GM18505 (cell line): ENCODE data around the gene FAM163B.
"Not testable (repeated sequence)": the region's sequence is repeated elsewhere in the genome, so short reads cannot be mapped to it uniquely, and the experiment has no call there.

Experiments used
- ATAC-seq: cut with Tn5 transposase; IDR thresholded peaks from one replicate; pipeline ENCODE4 v1.9.1; 2021; ENCODE audit not compliant: unreplicated experiment
- POLR2A ChIP-seq: IDR thresholded peaks from 4 replicates; pipeline ENCODE4 v1.6.1; 2011; ENCODE audit warnings: borderline replicate concordance; ENCODE audit not compliant: insufficient read depth, insufficient read length; ENCODE audit errors: extremely low read depth

The FAM163B gene

DNA sequence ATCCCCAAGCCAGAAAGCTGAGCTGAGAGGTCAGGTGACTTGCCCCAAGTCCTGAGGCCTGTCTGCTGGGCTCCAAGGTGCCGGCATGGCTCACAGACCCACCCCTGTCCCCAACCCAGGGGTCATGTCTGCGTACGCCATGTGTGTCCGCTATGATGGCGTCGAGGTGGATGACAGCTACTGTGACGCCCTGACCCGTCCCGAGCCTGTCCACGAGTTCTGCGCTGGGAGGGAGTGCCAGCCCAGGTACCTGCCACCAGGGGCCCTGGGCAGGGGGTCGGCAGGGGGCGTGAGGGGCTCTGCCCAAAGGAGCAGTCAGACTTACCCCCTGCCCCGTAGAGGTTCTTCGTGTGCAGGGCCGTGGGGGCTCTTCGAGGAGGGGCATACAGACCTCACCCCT lies 42.4 kb downstream of the FAM163B start:
- no peak for TF ChIP-seq POLR2A
- ATAC-seq = no peak

DNA sequence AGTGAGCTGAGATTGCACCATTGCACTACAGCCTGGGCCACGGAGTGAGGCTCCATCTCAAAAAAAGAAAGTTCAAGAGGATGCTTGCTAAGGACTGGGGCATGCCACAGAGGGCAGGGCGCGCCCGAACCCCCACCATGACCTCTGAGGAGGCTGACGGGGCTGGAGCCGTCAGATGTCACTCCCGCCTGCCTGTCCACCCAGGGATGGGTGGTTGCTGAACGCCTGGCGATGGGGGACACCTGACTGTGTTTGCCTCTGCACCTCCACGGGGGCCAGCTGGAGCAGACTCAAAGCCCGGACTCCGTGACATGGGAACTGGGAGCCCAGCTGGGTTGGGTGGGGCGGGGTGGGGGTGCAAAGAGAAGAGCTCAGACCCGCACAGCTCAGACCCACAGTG lies 42.8 kb downstream of the FAM163B start:
- TF ChIP-seq POLR2A = no peak
- no peak for ATAC-seq

DNA sequence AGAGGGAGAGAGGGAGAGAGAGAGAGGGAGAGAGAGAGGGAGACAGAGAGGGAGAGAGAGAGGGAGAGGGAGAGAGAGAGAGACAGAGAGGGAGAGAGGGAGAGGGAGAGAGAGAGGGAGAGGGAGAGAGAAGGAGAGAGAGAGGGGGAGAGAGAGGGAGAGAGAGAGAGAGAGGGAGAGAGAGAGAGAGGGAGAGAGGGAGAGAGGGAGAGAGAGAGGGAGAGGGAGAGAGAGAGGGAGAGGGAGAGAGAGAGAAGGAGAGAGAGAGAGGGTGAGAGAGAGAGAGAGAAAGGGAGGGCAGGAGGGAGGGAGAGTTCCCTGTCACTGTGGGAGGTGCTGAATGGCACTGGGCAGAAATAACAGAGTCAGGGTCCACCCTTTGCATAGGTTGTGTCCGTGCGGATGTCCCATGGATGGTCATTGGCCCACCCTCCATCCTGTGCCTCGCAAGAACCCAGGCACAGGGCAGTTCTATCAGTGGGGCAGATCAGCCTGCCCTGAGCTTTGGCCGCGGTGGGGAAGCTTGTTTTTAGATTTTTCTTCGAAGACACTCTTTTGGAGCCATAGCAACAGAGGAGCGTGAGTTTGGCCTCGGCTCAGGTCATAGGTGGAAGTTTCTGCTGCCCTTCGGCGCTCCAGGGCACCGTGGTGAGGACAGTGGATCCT lies 44.6 kb downstream of the FAM163B start:
- ATAC-seq = no peak
- TF ChIP-seq POLR2A = no peak

DNA sequence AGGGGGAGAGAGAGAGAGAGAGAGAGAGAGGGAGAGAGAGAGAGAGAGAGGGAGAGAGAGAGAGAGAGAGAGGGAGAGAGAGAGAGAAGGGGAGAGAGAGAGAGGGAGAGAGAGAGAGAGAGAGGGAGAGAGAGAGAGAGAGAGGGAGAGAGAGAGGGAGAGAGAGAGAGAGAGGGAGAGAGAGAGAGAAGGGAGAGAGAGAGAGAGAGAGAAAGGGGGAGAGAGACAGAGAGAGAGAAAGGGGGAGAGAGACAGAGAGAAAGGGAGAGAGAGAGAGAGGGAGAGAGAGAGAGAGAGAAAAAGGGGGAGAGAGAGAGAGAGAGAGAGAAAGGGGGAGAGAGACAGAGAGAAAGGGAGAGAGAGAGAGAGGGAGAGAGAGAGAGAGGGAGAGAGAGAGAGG lies 45.4 kb downstream of the FAM163B start:
- not testable (repeated sequence) for ATAC-seq

DNA sequence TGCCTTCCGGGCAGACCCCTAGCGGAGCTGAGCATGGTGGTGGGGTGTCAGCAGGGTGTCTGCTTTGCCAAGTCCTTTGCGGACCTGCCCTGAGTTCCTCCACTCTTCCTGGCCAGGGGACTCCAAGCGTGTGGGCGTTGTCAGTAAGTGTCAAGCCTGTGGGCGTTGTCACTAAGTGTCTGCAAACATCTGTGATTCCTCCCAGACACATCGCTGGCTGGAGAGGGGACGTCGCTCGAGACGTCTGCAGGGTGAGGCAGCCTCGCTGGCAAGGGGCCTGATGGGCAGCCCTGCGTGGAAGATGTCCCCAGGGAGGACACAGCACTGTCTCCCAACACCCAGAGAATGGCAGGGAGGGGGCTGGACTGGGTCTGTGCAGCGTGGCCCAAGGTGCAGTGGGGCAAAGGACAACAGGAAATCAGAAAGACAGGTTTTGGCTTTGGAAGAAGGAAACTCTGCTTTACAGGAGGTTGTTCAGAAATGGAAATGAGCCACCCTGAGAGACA lies 45.8 kb downstream of the FAM163B start:
- ATAC-seq = no peak
- no peak for TF ChIP-seq POLR2A

DNA sequence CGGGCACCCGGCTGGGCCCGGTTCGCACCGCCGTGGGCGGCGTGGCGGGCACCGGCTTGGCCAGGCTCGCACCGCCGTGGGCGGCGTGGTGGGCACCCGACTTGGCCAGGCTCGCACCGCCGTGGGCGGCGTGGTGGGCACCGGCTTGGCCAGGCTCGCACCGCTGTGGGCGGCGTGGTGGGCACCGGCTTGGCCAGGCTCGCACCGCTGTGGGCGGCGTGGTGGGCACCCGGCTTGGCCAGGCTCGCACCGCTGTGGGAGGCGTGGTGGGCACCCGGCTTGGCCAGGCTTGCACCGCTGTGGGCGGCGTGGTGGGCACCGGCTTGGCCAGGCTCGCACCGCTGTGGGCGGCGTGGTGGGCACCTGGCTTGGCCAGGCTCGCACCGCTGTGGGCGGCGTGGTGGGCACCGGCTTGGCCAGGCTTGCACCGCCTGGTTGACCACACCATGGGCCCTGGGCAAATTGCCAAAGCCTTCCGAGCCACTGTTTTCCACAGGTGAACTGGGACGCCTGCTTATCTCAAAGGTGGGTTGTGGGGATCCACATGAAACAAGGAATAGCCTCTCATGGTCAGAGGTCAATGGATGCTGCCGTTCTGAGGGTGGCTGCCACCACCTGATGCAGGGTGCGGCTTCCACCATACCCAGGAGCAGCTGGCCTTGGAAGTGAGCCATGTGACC lies 46.4 kb downstream of the FAM163B start:
- no peak for TF ChIP-seq POLR2A
- no peak for ATAC-seq

DNA sequence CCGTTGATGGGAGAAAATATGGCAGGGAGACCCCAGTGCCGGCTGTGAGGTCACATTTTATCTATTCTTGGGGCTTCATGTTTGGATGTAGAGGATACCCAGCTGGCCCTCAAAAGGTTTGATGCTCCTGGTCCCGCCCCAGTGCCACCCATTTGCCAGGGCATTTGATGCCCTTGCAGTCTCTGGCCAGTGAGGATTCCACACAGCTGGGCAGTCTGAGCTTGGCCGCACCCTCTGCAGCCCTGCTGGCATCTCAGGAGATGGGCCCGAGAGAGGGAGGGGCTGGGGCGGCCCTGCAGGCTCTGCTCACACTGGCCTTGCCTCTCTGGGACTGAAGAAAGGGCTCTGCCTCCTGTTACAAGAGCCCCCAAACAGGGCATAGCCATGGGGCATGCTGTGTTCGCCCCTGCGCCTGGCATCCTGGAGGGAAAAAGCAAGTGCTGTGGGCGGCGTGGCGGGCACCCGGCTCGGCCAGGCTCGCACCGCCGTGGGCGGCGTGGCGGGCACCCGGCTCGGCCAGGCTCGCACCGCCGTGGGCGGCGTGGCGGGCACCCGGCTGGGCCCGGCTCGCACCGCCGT lies 47.1 kb downstream of the FAM163B start:
- no peak for TF ChIP-seq POLR2A
- ATAC-seq = no peak

DNA sequence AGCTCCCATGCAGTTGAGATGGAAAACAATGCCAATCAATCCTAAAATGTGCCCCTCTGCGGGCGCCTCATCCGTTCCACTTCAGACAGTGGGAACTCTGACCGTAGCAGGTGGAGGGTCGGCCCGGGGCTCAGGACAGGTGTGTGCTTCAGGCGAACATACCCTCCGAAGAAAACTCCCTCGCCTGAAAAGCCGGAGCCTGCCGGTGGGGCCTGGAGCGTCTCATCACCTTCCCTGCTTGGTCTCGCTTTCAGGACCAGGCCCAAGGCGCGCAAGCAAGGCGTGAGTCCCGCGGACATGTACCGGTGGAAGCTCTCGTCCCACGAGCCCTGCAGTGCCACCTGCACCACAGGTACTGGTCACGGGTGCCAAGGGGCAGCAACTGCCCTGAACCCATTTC lies 48.2 kb downstream of the FAM163B start:
- TF ChIP-seq POLR2A = no peak
- no peak for ATAC-seq

DNA sequence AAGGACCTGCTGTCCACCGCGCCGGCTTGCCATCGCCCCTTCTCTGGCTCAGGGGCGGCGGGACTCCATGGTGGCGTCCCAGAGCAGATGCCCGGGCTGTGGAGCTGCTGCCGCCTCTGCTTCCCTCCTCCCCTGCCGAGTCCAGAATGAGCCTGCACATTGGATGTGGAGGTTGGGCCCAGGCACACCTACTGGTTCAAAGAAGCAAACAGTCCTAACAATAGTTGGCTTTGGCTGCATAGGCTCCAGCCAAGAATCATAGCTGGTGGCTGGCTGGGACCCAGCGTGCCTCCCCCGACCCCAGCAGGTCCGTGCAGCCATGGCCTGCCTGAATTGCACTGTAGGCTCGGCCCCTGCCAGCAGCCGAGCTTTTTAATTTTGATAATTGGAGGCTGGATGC lies 48.9 kb downstream of the FAM163B start:
- no peak for ATAC-seq
- no peak for TF ChIP-seq POLR2A

DNA sequence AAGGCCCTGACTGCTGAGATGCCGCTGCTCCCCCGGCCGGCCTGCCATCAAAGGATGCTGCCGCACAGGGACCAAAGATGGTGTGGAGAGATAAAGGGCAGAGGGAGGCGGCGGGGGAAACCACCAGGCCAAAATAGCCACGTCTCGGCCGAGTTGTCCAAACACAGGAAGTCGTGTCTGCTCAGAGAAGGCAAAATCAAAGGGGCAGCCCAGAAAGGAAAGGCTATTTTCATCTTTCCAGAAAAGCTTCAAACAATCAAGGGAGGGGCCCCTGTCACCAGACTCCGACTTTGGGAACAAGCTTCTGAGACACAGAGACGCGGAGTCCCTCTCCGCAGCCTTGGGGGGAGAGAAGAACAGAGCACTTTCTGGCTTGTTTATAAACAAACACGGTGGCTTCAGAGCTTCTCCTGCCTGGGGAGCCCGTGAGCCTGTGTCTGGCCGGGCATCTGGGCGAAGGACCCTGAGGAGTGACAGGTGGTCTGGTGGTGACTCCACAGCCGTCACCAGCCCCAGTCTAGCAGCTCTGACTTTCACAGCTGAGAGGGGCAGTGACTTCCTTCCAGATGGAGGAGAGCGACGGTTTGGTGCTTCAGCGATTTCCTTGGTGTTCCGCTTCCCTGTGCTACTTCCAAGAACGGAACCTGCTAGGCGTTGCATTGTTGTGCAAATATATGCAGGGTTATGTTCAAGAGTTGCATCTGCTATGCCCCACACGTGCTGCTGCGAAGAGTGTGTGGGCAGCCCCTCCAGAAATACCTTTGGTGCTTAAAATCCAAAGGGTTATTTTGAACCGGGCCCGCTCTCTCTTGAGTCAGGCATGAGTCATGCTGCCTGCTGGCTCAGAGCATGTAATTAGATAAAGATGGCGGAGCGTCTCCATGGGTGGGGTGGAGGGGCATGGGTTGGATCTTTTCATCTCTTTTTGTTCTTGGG lies 50.7 kb downstream of the FAM163B start:
- TF ChIP-seq POLR2A = no peak
- no peak for ATAC-seq

DNA sequence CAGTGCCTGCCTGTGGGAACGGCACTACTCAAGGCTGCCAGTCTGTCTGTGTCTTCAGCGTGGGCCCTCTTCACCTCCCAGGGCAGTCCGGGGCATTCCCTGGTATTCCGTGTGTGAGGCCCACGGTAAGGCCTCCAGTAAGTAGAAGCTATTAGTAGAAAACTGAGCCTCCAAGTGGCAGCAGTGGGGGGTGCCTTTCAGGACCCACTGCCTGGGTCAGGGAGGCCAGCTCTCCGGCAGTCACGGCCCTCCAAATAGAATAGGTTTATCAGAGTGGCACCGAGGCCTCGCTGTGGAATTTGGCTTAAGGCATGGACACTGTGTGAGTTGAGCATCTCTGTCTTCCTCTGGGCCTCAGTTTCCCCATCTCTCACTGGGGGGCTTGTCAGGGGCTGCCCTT lies 51.6 kb downstream of the FAM163B start:
- no peak for ATAC-seq
- no peak for TF ChIP-seq POLR2A

DNA sequence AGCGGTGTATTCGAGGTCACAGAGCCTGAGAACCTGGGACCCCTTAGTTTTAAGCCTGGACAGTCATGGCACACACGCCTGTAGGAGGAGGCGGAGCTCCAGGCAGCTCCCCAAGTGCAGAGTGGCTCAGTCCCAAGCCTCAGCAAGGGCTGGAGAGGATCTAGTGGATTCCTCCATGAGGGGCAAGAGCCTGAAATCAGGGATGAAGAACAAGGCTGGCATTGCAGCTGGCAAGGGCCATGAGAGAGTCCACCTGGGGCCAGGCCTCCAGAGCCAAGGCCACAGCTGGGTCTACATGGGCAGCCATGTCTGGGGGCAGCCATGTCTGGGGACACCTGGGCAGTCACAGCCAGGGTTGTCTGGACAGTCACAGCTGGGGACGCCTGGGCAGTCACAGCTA lies 52.8 kb downstream of the FAM163B start:
- no peak for TF ChIP-seq POLR2A
- no peak for ATAC-seq

DNA sequence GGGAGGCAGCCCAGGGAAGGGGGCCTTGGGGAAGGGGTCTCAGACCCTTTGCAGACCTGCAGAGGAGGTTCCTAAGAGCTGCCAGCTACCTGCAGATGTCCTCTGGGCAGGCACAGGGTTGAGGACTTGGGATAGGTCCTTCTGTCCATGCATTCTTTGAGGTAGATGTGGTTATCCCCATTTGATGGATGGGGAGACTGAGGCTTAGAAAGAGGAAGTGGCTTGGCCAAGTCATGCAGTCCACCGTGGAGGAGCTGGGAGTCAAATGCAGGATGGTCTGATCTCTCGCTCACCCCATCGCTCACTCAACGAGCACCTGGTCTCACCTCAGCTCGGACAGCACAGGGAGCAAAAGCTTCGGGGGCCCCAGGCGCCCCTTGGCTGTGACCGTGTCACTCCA lies 54.5 kb downstream of the FAM163B start:
- no peak for ATAC-seq
- TF ChIP-seq POLR2A = no peak
